ENCODE measurements around the gene KMT5C.

KMT5C gene

GRCh38 chr19:55354698-55355212, 15.1 kb downstream of the KMT5C start, which contains the start of gene COX6B2:
TSS of gene COX6B2 (minus strand) at chr19:55354719. CDS start at chr19:55354521, 198 bp downstream.
- Mint-ChIP-seq H3K36me3 (ENCODE audit: insufficient read depth) (peaks cover 3% of the 10 kb centered on the region), H3K27me3 (peaks cover 72% of the 10 kb centered on the region), H3K27ac (ENCODE audit: low read depth) (peak within 1 kb of the TSS; percentile 25), H3K4me3 (peak within 1 kb of the TSS; percentile 73), H3K4me1 (peaks cover 26% of the 10 kb centered on the region), H3K9me3 (no peaks in the 10 kb centered on the region)
- DNase-seq (ENCODE audit: low spot score in 2 of 2) (no peak), ATAC-seq (replicated peaks; ENCODE audit: extremely low read depth, poor library complexity, severe bottlenecking) (no peak)

GRCh38 chr19:55355213-55355821, 15.6 kb downstream of the KMT5C start:
- H3K9me3 Mint-ChIP-seq, result no peaks in the 10 kb centered on the region
- no peak for ATAC-seq (replicated peaks; ENCODE audit: extremely low read depth, poor library complexity, severe bottlenecking)
- H3K27ac Mint-ChIP-seq (ENCODE audit: low read depth), result no peak overlapping the region
- H3K4me1 Mint-ChIP-seq, result peaks cover 26% of the 10 kb centered on the region
- no peak for DNase-seq (ENCODE audit: low spot score in 2 of 2)
- H3K27me3 Mint-ChIP-seq, result peaks cover 70% of the 10 kb centered on the region
- H3K4me3 Mint-ChIP-seq, result no peak overlapping the region
- peaks cover 3% of the 10 kb centered on the region for H3K36me3 Mint-ChIP-seq (ENCODE audit: insufficient read depth)

GRCh38 chr19:55358493-55358892, 18.8 kb downstream of the KMT5C start:
- Mint-ChIP-seq H3K4me1 (peaks cover 5% of the 10 kb centered on the region), H3K27ac (ENCODE audit: low read depth) (no peak overlapping the region), H3K27me3 (peaks cover 38% of the 10 kb centered on the region), H3K4me3 (no peak overlapping the region), H3K36me3 (ENCODE audit: insufficient read depth) (peaks cover 2% of the 10 kb centered on the region), H3K9me3 (no peaks in the 10 kb centered on the region)
- no peak for ATAC-seq (replicated peaks; ENCODE audit: extremely low read depth, poor library complexity, severe bottlenecking)
- DNase-seq (ENCODE audit: low spot score in 2 of 2), result no peak

GRCh38 chr19:55358943-55359908, 19.6 kb downstream of the KMT5C start:
- Mint-ChIP-seq H3K27ac (ENCODE audit: low read depth) (no peak overlapping the region), H3K4me3 (no peak overlapping the region), H3K36me3 (ENCODE audit: insufficient read depth) (peaks cover 2% of the 10 kb centered on the region), H3K27me3 (peaks cover 33% of the 10 kb centered on the region), H3K9me3 (no peaks in the 10 kb centered on the region), H3K4me1 (no peaks in the 10 kb centered on the region)
- DNase-seq (ENCODE audit: low spot score in 2 of 2), result no peak
- no peak for ATAC-seq (replicated peaks; ENCODE audit: extremely low read depth, poor library complexity, severe bottlenecking)

GRCh38 chr19:55360902-55361301, 21.2 kb downstream of the KMT5C start:
- peaks cover 30% of the 10 kb centered on the region for H3K27me3 Mint-ChIP-seq
- no peaks in the 10 kb centered on the region for H3K4me1 Mint-ChIP-seq
- ATAC-seq (replicated peaks; ENCODE audit: extremely low read depth, poor library complexity, severe bottlenecking) (no peak), DNase-seq (ENCODE audit: low spot score in 2 of 2) (no peak)
- H3K4me3 Mint-ChIP-seq, result no peak overlapping the region
- no peaks in the 10 kb centered on the region for H3K9me3 Mint-ChIP-seq
- H3K27ac Mint-ChIP-seq (ENCODE audit: low read depth), result no peak overlapping the region
- H3K36me3 Mint-ChIP-seq (ENCODE audit: insufficient read depth), result peaks cover 2% of the 10 kb centered on the region

GRCh38 chr19:55362174-55362989, 22.7 kb downstream of the KMT5C start:
- Mint-ChIP-seq H3K9me3 (no peaks in the 10 kb centered on the region), H3K27me3 (peaks cover 34% of the 10 kb centered on the region), H3K27ac (ENCODE audit: low read depth) (no peak overlapping the region), H3K4me1 (no peaks in the 10 kb centered on the region), H3K36me3 (ENCODE audit: insufficient read depth) (no peaks in the 10 kb centered on the region), H3K4me3 (no peak overlapping the region)
- ATAC-seq (replicated peaks; ENCODE audit: extremely low read depth, poor library complexity, severe bottlenecking) (no peak), DNase-seq (ENCODE audit: low spot score in 2 of 2) (no peak)

GRCh38 chr19:55362990-55363716, 23.5 kb downstream of the KMT5C start, which contains the start of gene GARIN5B:
TSS of gene GARIN5B (minus strand) at chr19:55363260. CDS start at chr19:55363066, 194 bp downstream.
- Mint-ChIP-seq H3K4me3 (no peak within 1 kb of the TSS), H3K9me3 (no peaks in the 10 kb centered on the region), H3K27me3 (peaks cover 27% of the 10 kb centered on the region), H3K36me3 (ENCODE audit: insufficient read depth) (no peaks in the 10 kb centered on the region), H3K27ac (ENCODE audit: low read depth) (no peak within 1 kb of the TSS), H3K4me1 (no peaks in the 10 kb centered on the region)
- DNase-seq (ENCODE audit: low spot score in 2 of 2) (no peak), ATAC-seq (replicated peaks; ENCODE audit: extremely low read depth, poor library complexity, severe bottlenecking) (no peak)

- Mint-ChIP-seq H3K27ac (ENCODE audit: low read depth) (no peak overlapping the region), H3K4me1 (peaks cover 5% of the 10 kb centered on the region), H3K4me3 (no peak overlapping the region), H3K9me3 (no peaks in the 10 kb centered on the region), H3K36me3 (ENCODE audit: insufficient read depth) (peaks cover 2% of the 10 kb centered on the region), H3K27me3 (peaks cover 31% of the 10 kb centered on the region)
- no peak for ATAC-seq (replicated peaks; ENCODE audit: extremely low read depth, poor library complexity, severe bottlenecking)
- DNase-seq (ENCODE audit: low spot score in 2 of 2), result no peak
These were observed 25.6 kb downstream of the KMT5C start for GRCh38 chr19:55365245-55365644.

GRCh38 chr19:55365964-55366363, 26.3 kb downstream of the KMT5C start:
- Mint-ChIP-seq H3K9me3 (no peaks in the 10 kb centered on the region), H3K4me3 (no peak overlapping the region)

GRCh38 chr19:55366790-55367189, 27.1 kb downstream of the KMT5C start:
- H3K36me3 Mint-ChIP-seq (ENCODE audit: insufficient read depth), result peaks cover 2% of the 10 kb centered on the region
- H3K27me3 Mint-ChIP-seq, result peaks cover 47% of the 10 kb centered on the region
- no peaks in the 10 kb centered on the region for H3K9me3 Mint-ChIP-seq
- DNase-seq (ENCODE audit: low spot score in 2 of 2) (no peak), ATAC-seq (replicated peaks; ENCODE audit: extremely low read depth, poor library complexity, severe bottlenecking) (no peak)
- H3K4me3 Mint-ChIP-seq, result no peak overlapping the region
- peaks cover 5% of the 10 kb centered on the region for H3K4me1 Mint-ChIP-seq
- H3K27ac Mint-ChIP-seq (ENCODE audit: low read depth), result no peak overlapping the region

More at GRCh38 chr19:55365964-55366363, 26.3 kb downstream of the KMT5C start:
- DNase-seq (ENCODE audit: low spot score in 2 of 2) (no peak), ATAC-seq (replicated peaks; ENCODE audit: extremely low read depth, poor library complexity, severe bottlenecking) (no peak)
- H3K27ac Mint-ChIP-seq (ENCODE audit: low read depth), result no peak overlapping the region
- peaks cover 38% of the 10 kb centered on the region for H3K27me3 Mint-ChIP-seq
- peaks cover 2% of the 10 kb centered on the region for H3K36me3 Mint-ChIP-seq (ENCODE audit: insufficient read depth)
- H3K4me1 Mint-ChIP-seq, result peaks cover 5% of the 10 kb centered on the region

- DNase-seq (ENCODE audit: low spot score in 2 of 2), result no peak
- Mint-ChIP-seq H3K9me3 (no peaks in the 10 kb centered on the region), H3K36me3 (ENCODE audit: insufficient read depth) (peaks cover 4% of the 10 kb centered on the region), H3K4me1 (peaks cover 5% of the 10 kb centered on the region), H3K27me3 (peaks cover 54% of the 10 kb centered on the region), H3K27ac (ENCODE audit: low read depth) (no peak overlapping the region), H3K4me3 (no peak overlapping the region)
- no peak for ATAC-seq (replicated peaks; ENCODE audit: extremely low read depth, poor library complexity, severe bottlenecking)
These were observed 28.4 kb downstream of the KMT5C start for GRCh38 chr19:55368106-55368505.
